ENCODE data around the gene TENM3. TPM values are rescaled to one million over a fixed set of nuclear protein-coding genes. Genes with fewer than 3 reads are reported as not detected.

Gene TENM3
- total RNA-seq, 2 experiments from 2014 or later: not detected

DNA sequence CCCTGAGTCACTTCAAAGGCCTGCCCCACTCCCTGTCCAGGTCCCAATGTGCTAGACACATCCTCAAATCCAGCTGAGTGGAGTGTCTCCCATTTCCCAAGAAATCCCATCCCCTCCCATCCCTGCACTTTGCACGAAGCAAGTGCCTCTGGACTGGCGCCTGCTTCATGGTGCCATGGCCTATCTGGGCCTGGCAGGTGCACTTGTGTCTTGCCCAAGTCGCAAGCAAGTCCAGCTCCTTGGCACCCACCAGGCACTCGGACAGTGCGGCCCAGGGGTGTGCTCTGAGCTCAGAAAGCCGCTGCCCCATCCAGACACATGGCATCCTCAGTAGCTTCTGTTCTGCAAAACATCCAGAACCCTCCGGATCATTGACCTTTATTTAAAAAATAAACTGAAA, 576.5 kb downstream of the TENM3 start:
- no peak overlapping the region for H3K4me3 Mint-ChIP-seq
- H3K27me3 Mint-ChIP-seq: peaks cover 2% of the 10 kb centered on the region
- H3K4me1 Mint-ChIP-seq: peaks cover 1% of the 10 kb centered on the region
- H3K36me3 Mint-ChIP-seq: no peaks in the 10 kb centered on the region
- POLR2A ChIA-PET: interaction anchor here (0.8 kb wide), 1 partner anchor 98 kb away, joined by 3 read pairs; no protein-coding TSS in a partner anchor
- no peak overlapping the region for H3K27ac Mint-ChIP-seq
- DNase-seq (no peak), ATAC-seq (ENCODE audit: low read depth) (no peak)
- no peaks in the 10 kb centered on the region for H3K9me3 Mint-ChIP-seq

DNA sequence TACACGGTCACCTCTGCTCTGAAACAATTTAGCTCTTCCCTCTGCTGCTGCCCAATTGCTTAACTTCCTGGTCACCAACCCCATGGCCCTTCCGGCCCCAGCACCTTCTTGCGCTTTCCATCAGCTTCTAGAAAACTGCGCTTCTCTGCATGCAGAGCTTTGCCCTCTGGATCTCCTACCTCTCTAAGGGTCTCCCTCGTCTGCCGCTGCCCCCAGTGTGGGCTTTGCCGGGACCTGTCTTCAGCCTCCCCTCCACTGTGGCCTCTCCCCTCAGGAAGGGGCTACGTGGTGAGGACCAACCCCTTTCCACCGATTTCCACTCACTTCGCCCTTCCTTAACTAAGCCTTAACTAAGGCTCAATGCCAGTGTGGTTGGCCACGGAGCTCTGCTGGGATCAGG, 579.4 kb downstream of the TENM3 start:
- POLR2A ChIA-PET: no interaction called here
- H3K27me3 Mint-ChIP-seq: peaks cover 2% of the 10 kb centered on the region
- H3K27ac Mint-ChIP-seq: no peak overlapping the region
- H3K4me1 Mint-ChIP-seq: peaks cover 1% of the 10 kb centered on the region
- no peak overlapping the region for H3K4me3 Mint-ChIP-seq
- DNase-seq: no peak
- H3K9me3 Mint-ChIP-seq: no peaks in the 10 kb centered on the region
- no peak for ATAC-seq (ENCODE audit: low read depth)
- no peaks in the 10 kb centered on the region for H3K36me3 Mint-ChIP-seq

DNA sequence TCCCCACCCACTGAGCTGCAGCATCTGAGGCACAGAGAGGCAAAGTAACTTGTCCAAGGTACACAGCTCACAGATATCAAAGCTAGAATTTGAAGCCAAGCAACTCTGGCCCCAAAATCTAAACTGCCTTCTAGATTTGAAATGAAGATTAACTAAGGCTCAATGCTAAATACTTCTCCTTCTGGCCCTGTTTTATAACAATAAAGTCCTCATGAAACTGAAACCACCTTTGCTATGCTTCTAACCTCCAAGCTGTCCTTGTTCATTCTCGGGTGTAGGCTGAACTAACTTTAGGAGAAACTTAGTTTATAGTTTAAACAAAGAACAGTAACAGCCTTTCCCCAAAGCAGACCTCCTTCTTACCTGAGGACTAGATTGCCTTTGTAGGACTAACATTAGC, 580.4 kb downstream of the TENM3 start:
- POLR2A ChIA-PET: no interaction called here
- peaks cover 2% of the 10 kb centered on the region for H3K27me3 Mint-ChIP-seq
- no peaks in the 10 kb centered on the region for H3K36me3 Mint-ChIP-seq
- ATAC-seq (ENCODE audit: low read depth): no peak
- H3K9me3 Mint-ChIP-seq: no peaks in the 10 kb centered on the region
- H3K4me3 Mint-ChIP-seq: no peak overlapping the region
- H3K27ac Mint-ChIP-seq: no peak overlapping the region
- peaks cover 1% of the 10 kb centered on the region for H3K4me1 Mint-ChIP-seq
- DNase-seq: no peak

DNA sequence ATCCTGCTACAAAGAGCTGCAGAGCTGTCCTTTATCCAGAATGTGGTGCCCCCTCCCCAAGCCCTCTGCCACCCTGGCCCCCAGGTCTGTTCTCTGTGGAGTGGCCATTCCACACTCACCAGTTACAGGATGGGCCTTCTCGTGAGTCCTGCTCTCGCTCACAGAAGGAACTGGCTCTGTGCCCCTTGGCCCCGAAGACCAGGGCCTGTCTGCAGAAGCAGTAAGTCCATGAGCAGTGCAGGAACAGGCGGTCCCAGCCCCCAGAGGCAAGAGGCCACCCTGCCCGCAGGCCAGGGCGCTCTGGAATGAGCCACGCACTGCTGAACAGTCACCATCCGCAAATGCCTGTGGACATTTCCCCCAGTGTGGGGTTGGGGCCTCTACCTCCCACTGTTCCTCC, 581.8 kb downstream of the TENM3 start:
- Mint-ChIP-seq H3K4me1 (peaks cover 1% of the 10 kb centered on the region), H3K36me3 (no peaks in the 10 kb centered on the region), H3K27ac (no peak overlapping the region), H3K9me3 (no peaks in the 10 kb centered on the region), H3K27me3 (peaks cover 4% of the 10 kb centered on the region), H3K4me3 (no peak overlapping the region)
- ATAC-seq (ENCODE audit: low read depth): no peak
- POLR2A ChIA-PET: no interaction called here
- no peak for DNase-seq

DNA sequence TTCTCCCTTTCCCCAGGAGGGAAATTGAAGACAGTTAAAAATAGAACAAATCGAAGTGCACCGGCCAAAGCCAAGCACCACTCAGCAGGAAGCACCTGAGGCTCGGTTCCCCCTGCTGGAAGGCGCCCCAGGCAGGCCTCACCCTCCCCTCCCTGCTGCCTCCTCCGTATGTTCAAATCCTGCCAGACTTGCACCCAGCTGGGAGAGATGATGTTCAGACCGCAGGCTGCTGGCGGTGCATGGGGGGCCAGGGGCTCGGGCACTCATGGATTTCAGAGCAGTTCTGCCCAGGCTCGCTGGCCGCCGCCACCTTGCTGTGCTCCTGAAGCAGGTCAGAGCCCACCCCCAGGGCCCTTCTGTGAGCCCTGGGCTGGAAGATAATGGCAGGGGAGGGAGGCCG, 582.6 kb downstream of the TENM3 start:
- DNase-seq: no peak
- H3K4me3 Mint-ChIP-seq: no peak overlapping the region
- H3K4me1 Mint-ChIP-seq: peaks cover 1% of the 10 kb centered on the region
- no peak overlapping the region for H3K27ac Mint-ChIP-seq
- H3K36me3 Mint-ChIP-seq: no peaks in the 10 kb centered on the region
- ATAC-seq (ENCODE audit: low read depth): no peak
- no peaks in the 10 kb centered on the region for H3K9me3 Mint-ChIP-seq
- POLR2A ChIA-PET: no interaction called here
- peaks cover 7% of the 10 kb centered on the region for H3K27me3 Mint-ChIP-seq

DNA sequence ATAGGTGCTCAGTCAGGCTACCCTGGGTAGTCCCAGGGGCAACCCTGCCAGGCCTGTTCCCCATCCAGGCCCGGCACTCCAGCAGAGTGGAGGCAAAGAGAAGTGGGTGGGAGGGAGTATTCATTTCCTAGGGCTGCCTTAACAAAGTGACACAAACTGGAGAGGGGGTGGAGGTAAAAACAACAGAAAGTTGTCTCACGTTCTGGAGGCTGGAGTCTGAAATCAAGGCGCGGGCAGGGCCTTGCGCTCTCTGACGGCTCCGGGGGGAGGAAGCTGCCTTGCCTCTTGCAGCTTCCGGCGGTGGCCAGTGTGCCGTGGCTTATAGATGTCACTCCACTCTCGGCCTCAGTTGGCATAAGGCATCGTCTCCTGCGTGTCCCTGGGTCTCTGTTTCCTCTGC, 583.2 kb downstream of the TENM3 start:
- POLR2A ChIA-PET: no interaction called here
- Mint-ChIP-seq H3K27me3 (peaks cover 7% of the 10 kb centered on the region), H3K36me3 (no peaks in the 10 kb centered on the region), H3K4me3 (no peak overlapping the region), H3K27ac (no peak overlapping the region), H3K4me1 (peaks cover 1% of the 10 kb centered on the region), H3K9me3 (no peaks in the 10 kb centered on the region)
- DNase-seq (peak; percentile 38), ATAC-seq (ENCODE audit: low read depth) (peak; percentile 81)

DNA sequence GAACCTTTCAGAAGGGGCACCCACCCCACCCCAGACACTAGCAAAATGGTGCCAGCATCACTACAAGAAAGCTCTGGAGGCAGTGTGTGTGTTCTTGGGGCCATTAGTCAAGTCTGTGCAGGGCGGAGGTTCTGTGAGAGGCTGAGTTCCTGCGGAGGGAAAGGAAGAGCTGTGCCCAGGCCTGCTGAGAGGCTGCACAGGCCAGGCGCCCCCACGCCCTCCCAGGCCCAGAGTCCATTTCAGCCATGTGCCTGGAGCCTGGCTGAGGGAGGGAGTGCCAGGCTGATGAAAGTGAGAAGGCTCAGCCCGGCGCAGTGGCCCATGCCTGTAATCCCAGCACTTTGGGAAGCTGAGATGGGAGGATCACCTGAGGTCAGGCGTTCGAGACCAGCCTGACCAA, 584.0 kb downstream of the TENM3 start:
- POLR2A ChIA-PET: no interaction called here
- DNase-seq (no peak), ATAC-seq (ENCODE audit: low read depth) (no peak)
- H3K4me3 Mint-ChIP-seq: no peak overlapping the region
- H3K4me1 Mint-ChIP-seq: peaks cover 1% of the 10 kb centered on the region
- H3K27ac Mint-ChIP-seq: no peak overlapping the region
- no peaks in the 10 kb centered on the region for H3K36me3 Mint-ChIP-seq
- peaks cover 7% of the 10 kb centered on the region for H3K27me3 Mint-ChIP-seq
- no peaks in the 10 kb centered on the region for H3K9me3 Mint-ChIP-seq

DNA sequence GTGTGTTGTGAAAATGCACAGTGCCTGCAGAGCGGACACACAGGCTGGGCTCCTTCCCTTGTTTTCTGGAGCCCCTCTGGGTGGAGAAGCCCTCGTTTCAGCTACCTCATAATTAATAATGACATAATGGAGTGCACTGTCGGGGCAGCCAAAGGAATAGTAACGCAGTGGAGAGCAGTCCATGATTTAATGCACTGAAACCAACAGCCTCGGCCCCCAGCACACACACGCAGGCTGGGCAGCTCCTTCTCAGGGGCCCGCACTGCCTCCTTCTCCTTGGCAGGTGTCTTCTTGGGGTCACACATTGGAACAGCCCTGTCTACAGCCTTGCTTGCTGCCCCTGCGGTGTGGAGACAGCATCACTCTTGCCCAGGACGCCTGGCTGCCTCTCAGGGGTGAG, 584.8 kb downstream of the TENM3 start:
- H3K4me3 Mint-ChIP-seq: no peak overlapping the region
- no peaks in the 10 kb centered on the region for H3K9me3 Mint-ChIP-seq
- peaks cover 11% of the 10 kb centered on the region for H3K27me3 Mint-ChIP-seq
- peaks cover 1% of the 10 kb centered on the region for H3K4me1 Mint-ChIP-seq
- DNase-seq: no peak
- ATAC-seq (ENCODE audit: low read depth): no peak
- H3K36me3 Mint-ChIP-seq: no peaks in the 10 kb centered on the region
- no peak overlapping the region for H3K27ac Mint-ChIP-seq
- POLR2A ChIA-PET: no interaction called here

DNA sequence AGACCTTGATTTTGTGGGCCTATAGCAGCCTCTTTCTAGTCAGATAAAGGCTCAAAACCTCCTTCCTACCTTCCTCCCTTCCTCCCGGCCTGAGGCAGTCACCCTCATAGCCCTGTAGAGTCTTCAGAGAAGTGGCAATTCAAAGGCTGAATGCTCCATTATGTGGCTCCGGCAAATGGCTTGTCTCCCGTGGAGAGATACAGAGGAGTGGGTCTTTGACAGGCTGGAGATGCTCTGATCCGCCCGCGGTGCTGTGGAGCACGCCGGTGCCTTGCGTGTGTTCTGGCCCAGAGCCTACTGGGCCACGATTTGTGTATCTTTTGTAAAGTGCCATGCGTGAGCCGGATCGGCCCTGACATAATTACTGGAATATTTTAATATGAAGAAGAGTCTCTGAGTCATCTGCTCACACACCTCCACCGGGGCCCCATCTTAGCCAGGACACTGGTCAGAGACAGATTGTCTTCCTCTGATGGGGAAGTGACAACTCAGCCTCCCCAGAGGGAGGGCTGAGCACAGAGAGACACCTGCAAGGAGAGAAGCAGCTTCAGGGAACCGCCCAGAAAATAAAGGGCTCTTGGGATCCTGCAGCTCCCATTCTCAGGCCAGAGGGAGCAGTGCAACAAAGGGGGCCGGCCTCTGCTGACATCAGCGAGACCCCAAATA, 585.3 kb downstream of the TENM3 start:
- ATAC-seq (ENCODE audit: low read depth) (no peak), DNase-seq (no peak)
- Mint-ChIP-seq H3K4me1 (peaks cover 1% of the 10 kb centered on the region), H3K36me3 (no peaks in the 10 kb centered on the region), H3K9me3 (no peaks in the 10 kb centered on the region), H3K27ac (no peak overlapping the region), H3K27me3 (peaks cover 11% of the 10 kb centered on the region), H3K4me3 (no peak overlapping the region)
- POLR2A ChIA-PET: no interaction called here

DNA sequence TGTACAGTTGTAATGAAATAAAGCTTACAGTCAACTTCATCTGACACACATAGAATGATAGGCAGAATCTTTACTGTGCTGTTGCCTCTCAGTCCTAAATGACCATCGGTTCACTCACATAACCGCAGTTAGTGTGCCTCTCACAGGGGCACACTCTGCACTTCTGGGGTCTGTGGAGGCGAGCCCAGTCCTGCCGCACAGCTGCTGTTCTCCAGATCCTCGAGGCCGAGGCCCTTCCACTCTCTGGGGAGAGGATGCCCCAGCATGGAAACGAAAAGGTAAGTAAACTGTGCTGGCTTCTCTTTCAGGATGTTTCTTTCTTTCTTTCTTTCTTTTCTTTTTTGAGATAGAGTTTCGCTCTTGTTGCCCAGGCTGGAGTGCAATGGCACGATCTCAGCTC, 586.0 kb downstream of the TENM3 start:
- ATAC-seq (ENCODE audit: low read depth): no peak
- POLR2A ChIA-PET: no interaction called here
- H3K4me1 Mint-ChIP-seq: no peaks in the 10 kb centered on the region
- H3K9me3 Mint-ChIP-seq: no peaks in the 10 kb centered on the region
- DNase-seq: no peak
- H3K36me3 Mint-ChIP-seq: no peaks in the 10 kb centered on the region
- peaks cover 11% of the 10 kb centered on the region for H3K27me3 Mint-ChIP-seq
- H3K27ac Mint-ChIP-seq: no peak overlapping the region
- no peak overlapping the region for H3K4me3 Mint-ChIP-seq

DNA sequence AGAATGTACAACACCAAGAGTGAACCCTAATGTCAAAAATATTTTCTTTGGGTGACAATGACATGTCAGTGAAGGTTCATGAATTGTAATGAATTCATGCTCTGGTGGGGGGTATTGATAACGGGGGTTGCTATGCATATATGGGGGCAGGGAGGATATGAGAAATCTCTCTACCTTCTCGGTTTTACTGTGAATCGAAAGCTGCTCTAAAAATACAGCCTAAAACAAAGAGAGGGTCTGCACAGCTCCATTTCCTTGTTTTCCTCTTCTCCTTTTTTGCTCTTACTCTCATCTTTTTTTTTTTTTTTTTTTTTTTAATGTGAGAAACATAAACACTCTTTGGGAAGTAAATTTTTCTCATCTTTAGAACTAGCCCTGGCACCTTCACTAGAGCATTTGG, 588.2 kb downstream of the TENM3 start:
- Mint-ChIP-seq H3K4me1 (peaks cover 2% of the 10 kb centered on the region), H3K9me3 (no peaks in the 10 kb centered on the region), H3K36me3 (no peaks in the 10 kb centered on the region), H3K4me3 (no peak overlapping the region), H3K27me3 (peaks cover 17% of the 10 kb centered on the region), H3K27ac (no peak overlapping the region)
- DNase-seq: no peak
- no peak for ATAC-seq (ENCODE audit: low read depth)
- POLR2A ChIA-PET: no interaction called here

DNA sequence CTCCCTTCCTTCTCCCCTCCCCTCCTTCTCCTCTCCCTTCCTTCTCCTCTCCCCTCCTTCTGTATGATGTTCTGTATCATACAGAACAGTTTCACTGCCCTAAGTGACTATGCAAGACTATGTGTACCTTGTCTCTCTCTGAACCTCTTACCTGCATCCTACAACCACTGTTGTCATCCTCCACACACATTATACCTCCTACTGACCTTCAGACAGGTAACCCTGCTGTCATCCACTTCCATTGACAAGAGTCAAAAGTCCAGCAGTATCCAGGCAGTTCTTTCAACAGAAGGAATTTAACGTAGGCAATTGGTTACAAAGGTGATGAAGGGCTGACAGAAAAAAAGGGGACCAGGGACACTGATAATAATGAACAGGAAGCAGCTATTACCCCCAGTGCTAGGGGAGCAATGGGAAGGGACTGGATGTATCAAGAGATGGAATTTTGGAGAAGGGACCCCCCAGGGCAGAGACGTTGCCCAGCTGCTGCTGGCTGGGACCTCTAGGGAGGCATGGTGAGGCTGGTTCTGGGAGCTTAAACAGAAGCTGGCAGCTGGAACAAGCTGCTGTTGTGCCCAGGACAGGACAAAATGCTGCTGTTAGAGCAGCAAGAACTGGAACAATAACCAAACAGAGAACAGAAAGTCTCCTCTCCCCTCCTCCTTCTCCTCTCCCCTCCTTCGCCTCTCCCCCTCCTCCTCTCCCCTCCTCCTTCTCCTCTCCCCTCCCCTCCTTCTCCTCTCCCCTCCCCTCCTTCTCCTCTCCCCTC, 589.3 kb downstream of the TENM3 start:
- DNase-seq (no peak), ATAC-seq (ENCODE audit: low read depth) (no peak)
- Mint-ChIP-seq H3K4me3 (no peak overlapping the region), H3K27me3 (peaks cover 18% of the 10 kb centered on the region), H3K27ac (no peak overlapping the region), H3K36me3 (no peaks in the 10 kb centered on the region), H3K4me1 (peaks cover 8% of the 10 kb centered on the region), H3K9me3 (no peaks in the 10 kb centered on the region)
- POLR2A ChIA-PET: no interaction called here

DNA sequence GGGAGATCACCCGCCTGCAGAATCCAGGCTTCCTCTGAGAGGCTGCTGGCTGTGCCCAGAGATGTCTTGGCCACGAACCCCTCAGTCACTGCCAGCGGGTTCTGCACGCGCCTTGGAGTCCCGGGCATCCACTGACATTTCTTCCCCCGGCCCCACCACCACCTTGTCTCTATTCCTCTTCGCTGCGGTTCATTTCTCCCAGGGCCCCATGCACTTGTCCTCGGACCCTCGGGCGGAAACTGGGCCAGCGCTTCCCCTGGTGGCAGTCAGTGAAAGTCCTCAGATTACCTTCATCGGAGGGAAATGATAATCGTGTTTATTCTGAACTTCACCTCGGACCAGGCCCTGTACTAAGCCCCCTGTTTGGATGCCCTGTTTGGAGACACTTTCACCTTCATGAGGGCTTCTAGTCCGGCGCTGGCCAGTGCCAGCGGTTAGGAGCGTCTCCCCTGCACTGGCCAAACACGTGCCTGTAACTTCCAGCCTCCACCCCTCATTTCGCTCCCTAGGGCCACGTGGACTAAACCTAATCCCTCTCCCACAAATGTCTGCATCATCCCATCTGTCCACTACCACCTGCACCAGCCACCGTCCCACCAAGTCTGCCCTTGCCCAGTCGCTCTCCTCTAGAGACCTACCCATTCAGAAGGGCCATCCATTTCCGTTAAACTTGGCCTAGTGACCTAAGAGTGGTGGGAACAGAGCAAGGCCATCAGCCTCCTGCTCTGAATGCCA, 592.0 kb downstream of the TENM3 start:
- POLR2A ChIA-PET: no interaction called here
- H3K36me3 Mint-ChIP-seq: no peaks in the 10 kb centered on the region
- peaks cover 8% of the 10 kb centered on the region for H3K4me1 Mint-ChIP-seq
- no peaks in the 10 kb centered on the region for H3K9me3 Mint-ChIP-seq
- H3K27me3 Mint-ChIP-seq: peaks cover 15% of the 10 kb centered on the region
- H3K4me3 Mint-ChIP-seq: no peak overlapping the region
- no peak for ATAC-seq (ENCODE audit: low read depth)
- DNase-seq: no peak
- H3K27ac Mint-ChIP-seq: no peak overlapping the region

DNA sequence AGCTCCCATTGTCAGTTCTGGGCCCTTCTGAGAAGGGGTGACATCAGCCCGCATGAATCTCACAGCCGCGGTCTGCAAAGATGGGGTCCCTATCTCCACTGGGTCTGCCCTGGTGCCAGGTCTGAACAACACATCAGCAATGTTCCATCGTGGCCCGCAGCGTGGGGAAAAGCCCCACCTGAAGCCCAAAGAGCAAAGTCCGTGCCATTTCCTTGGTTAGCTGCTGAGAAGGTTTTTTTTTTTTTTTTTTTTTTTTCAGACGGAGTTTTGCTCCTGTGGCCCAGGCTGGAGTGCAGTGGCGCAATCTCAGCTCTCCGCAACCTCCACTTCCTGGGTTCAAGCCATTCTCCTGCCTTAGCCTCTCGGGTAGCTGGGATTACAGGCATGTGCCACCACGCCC, 594.6 kb downstream of the TENM3 start:
- no peak overlapping the region for H3K4me3 Mint-ChIP-seq
- no peak overlapping the region for H3K27ac Mint-ChIP-seq
- no peaks in the 10 kb centered on the region for H3K9me3 Mint-ChIP-seq
- peaks cover 7% of the 10 kb centered on the region for H3K27me3 Mint-ChIP-seq
- H3K36me3 Mint-ChIP-seq: no peaks in the 10 kb centered on the region
- peaks cover 8% of the 10 kb centered on the region for H3K4me1 Mint-ChIP-seq
- POLR2A ChIA-PET: no interaction called here
- ATAC-seq (ENCODE audit: low read depth): no peak
- no peak for DNase-seq

All from activated naive CD8-positive, alpha-beta T cell treated with anti-CD3 and anti-CD28 coated beads, Interleukin-2, amount 10 ng/mL, durations not matched to agents 7 days and 5 days (primary cell).